HepG2 (cell line): Measurements from ENCODE around the gene ENTPD6. TPM values are rescaled to one million over a fixed set of nuclear protein-coding genes. Genes with fewer than 3 reads are reported as not detected.

Experiments used
- ARID2 ChIP-seq: sonication (generic); formaldehyde crosslinking; IDR thresholded peaks from 2 replicates; pipeline ENCODE4 v1.8.1; 2022; ENCODE audit warnings: mild to moderate bottlenecking, missing genetic modification reagents, borderline replicate concordance
- DNMT3B ChIP-seq: conservative IDR thresholded peaks from 2 replicates; pipeline ENCODE4 v1.6.1; 2016; ENCODE audit warnings: missing biosample characterization, control low read depth
- GTF3A ChIP-seq: sonication (generic); formaldehyde crosslinking; conservative IDR thresholded peaks from 2 replicates; pipeline ENCODE4 v1.4.0; 2020; ENCODE audit warnings: mild to moderate bottlenecking, missing genetic modification reagents
- HDAC2 ChIP-seq: sonication (generic); formaldehyde crosslinking; IDR thresholded peaks from 2 replicates; pipeline ENCODE4 v1.4.0; 2020; ENCODE audit warnings: missing genetic modification reagents
- HNRNPK ChIP-seq: fragments of 200-400 bp; formaldehyde crosslinking; IDR thresholded peaks from 2 replicates; pipeline ENCODE4 v1.6.1; 2018; ENCODE audit warnings: low read length, low read depth, moderate library complexity, mild to moderate bottlenecking; ENCODE audit not compliant: poor library complexity, severe bottlenecking
- ISL2 ChIP-seq: sonication (generic); formaldehyde crosslinking; IDR thresholded peaks from 2 replicates; pipeline ENCODE4 v1.5.0; 2020; ENCODE audit warnings: missing genetic modification reagents
- ISX ChIP-seq: sonication (generic); formaldehyde crosslinking; conservative IDR thresholded peaks from 2 replicates; pipeline ENCODE4 v1.5.0; 2020; ENCODE audit warnings: missing genetic modification reagents
- KLF12 ChIP-seq: sonication (generic); formaldehyde crosslinking; IDR thresholded peaks from 2 replicates; pipeline ENCODE4 v1.4.0; 2020; ENCODE audit warnings: missing genetic modification reagents, borderline replicate concordance
- POGK ChIP-seq: sonication (generic); formaldehyde crosslinking; conservative IDR thresholded peaks from 2 replicates; pipeline ENCODE4 v1.8.0; 2022; ENCODE audit warnings: mild to moderate bottlenecking, moderate library complexity, missing genetic modification reagents
- RARA ChIP-seq: IDR thresholded peaks from 2 replicates; pipeline ENCODE4 v1.6.1; 2016; ENCODE audit warnings: missing genetic modification reagents, missing compliant biosample characterization
- SMYD3 ChIP-seq: sonication (generic); formaldehyde crosslinking; IDR thresholded peaks from 2 replicates; pipeline ENCODE4 v1.8.1; 2023; ENCODE audit warnings: mild to moderate bottlenecking, missing genetic modification reagents
- SYNCRIP ChIP-seq: fragments of 200-400 bp; formaldehyde crosslinking; IDR thresholded peaks from 2 replicates; pipeline ENCODE4 v1.6.1; 2018; ENCODE audit warnings: mild to moderate bottlenecking, low read depth, low read length; ENCODE audit not compliant: insufficient read depth
- ZNF256 ChIP-seq: sonication (generic); formaldehyde crosslinking; conservative IDR thresholded peaks from 2 replicates; pipeline ENCODE4 v1.4.0; 2020; ENCODE audit warnings: missing genetic modification reagents
- ZNF496 ChIP-seq: sonication (generic); formaldehyde crosslinking; IDR thresholded peaks from 2 replicates; pipeline ENCODE4 v1.8.1; 2023; ENCODE audit warnings: mild to moderate bottlenecking, moderate library complexity, missing genetic modification reagents; ENCODE audit not compliant: insufficient replicate concordance
- ZNF672 ChIP-seq: sonication (generic); formaldehyde crosslinking; IDR thresholded peaks from 2 replicates; pipeline ENCODE4 v1.8.1; 2022; ENCODE audit warnings: missing genetic modification reagents
- ZNF678 ChIP-seq: sonication (generic); formaldehyde crosslinking; IDR thresholded peaks from 2 replicates; pipeline ENCODE4 v1.4.0; 2020; ENCODE audit warnings: mild to moderate bottlenecking, missing genetic modification reagents
- ZNF772 ChIP-seq: sonication (generic); formaldehyde crosslinking; IDR thresholded peaks from 2 replicates; pipeline ENCODE4 v1.5.0; 2020; ENCODE audit warnings: mild to moderate bottlenecking, missing genetic modification reagents
- ZSCAN9 ChIP-seq: IDR thresholded peaks from 2 replicates; pipeline ENCODE4 v1.6.1; 2016; ENCODE audit warnings: borderline replicate concordance
- polyA plus RNA-seq, 8 experiments: library from polyadenylated mRNA; depleted of rRNA in 3 of 8; stranded (reverse) in 7 of 8; unstranded in 1 of 8; fragments of >200 nt; fragmentation: Illumina TruSeq in 4 of 8; extraction: Trizol in 4 of 8; gene quantifications; 2 replicates each; pipeline versions ENCODE4 v1.2.1 to v1.2.3, GENCODE V29; 2011 to 2016; ENCODE audit warnings: low read depth in 4 of 8, missing spikeins in 1 of 8, mixed read lengths in 1 of 8; ENCODE audit not compliant: insufficient read depth in 1 of 8
- total RNA-seq, 5 experiments: library from RNA; depleted of rRNA; stranded (reverse); fragments of >200 nt; fragmentation: Illumina TruSeq; extraction: Trizol; gene quantifications; 2 replicates each; pipeline ENCODE4 v1.2.3, GENCODE V29; 2016; ENCODE audit warnings: low read depth in 1 of 5
- TF ChIP-seq, protein P1 (sequence below): sonication (generic); formaldehyde crosslinking; IDR thresholded peaks from 2 replicates; pipeline ENCODE4 v1.8.1; 2022; ENCODE audit warnings: low read depth, mild to moderate bottlenecking, missing genetic modification reagents
- TF ChIP-seq, protein P2 (sequence below): sonication (generic); formaldehyde crosslinking; conservative IDR thresholded peaks from 2 replicates; pipeline ENCODE4 v1.4.0; 2020; ENCODE audit warnings: missing genetic modification reagents
- TF ChIP-seq, protein P3 (sequence below): sonication (generic); formaldehyde crosslinking; conservative IDR thresholded peaks from 2 replicates; pipeline ENCODE4 v1.8.0; 2022; ENCODE audit warnings: missing genetic modification reagents

ENTPD6 gene
- total and polyA plus RNA-seq, 2 of the 13 experiments (the other 11 are each of a cell fraction or from before 2014, with no cell fraction given): 164 to 172 TPM

DNA sequence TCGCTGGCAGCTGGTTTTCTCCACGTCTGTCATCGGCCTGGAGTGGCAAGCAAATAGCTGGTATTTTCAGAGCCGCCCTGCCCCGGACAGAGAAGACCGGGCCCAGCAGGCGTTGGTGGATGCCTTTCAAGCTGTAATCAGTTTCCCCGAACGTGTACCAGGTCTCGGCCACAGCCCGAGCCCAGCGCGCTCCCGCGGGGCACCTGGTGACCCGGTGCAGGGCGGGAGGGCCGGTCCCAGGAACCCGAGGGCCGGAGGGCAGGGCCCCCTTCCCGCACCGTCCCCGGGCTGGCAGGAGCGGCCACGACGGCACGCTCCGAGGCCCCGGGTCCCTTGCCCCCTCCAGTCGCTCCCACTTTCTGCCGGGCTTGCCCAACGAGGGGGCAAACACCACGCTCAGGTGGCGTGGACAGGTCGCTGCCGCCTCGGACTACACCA lies 52.0 kb downstream of the ENTPD6 start (continued):
- TF ChIP-seq POGK (CRISPR knock-in tag) (no peak), ZNF256 (no peak), DNMT3B (no peak), ZNF672 (no peak), SMYD3 (CRISPR knock-in tag) (no peak), GTF3A (no peak; the same call in 1 of the 2 replicates), ARID2 (CRISPR knock-in tag) (peak; percentile 3; the same call in 1 of the 2 replicates), SYNCRIP (no peak), ZNF678 (no peak; the same call in 1 of the 2 replicates), RARA (no peak; the same call in 1 of the 2 replicates), KLF12 (CRISPR knock-in tag) (no peak; the same call in none of the 2 replicates), ZNF772 (CRISPR knock-in tag) (no peak; the same call in 1 of the 2 replicates), ZSCAN9 (peak; percentile 62; the same call in 1 of the 2 replicates), ISX (CRISPR knock-in tag) (peak; percentile 88; the same call in 1 of the 2 replicates), ISL2 (0 out of 2 replicates have a peak, but pooled peaks have one; percentile 23), HNRNPK (peak; percentile 77), HDAC2 (CRISPR knock-in tag) (no peak; the same call in 1 of the 2 replicates), ZNF496 (CRISPR knock-in tag) (no peak)
- TF ChIP-seq, protein P1, sequence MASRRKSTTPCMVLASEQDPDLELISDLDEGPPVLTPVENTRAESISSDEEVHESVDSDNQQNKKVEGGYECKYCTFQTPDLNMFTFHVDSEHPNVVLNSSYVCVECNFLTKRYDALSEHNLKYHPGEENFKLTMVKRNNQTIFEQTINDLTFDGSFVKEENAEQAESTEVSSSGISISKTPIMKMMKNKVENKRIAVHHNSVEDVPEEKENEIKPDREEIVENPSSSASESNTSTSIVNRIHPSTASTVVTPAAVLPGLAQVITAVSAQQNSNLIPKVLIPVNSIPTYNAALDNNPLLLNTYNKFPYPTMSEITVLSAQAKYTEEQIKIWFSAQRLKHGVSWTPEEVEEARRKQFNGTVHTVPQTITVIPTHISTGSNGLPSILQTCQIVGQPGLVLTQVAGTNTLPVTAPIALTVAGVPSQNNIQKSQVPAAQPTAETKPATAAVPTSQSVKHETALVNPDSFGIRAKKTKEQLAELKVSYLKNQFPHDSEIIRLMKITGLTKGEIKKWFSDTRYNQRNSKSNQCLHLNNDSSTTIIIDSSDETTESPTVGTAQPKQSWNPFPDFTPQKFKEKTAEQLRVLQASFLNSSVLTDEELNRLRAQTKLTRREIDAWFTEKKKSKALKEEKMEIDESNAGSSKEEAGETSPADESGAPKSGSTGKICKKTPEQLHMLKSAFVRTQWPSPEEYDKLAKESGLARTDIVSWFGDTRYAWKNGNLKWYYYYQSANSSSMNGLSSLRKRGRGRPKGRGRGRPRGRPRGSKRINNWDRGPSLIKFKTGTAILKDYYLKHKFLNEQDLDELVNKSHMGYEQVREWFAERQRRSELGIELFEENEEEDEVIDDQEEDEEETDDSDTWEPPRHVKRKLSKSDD (CRISPR knock-in tag): peak; percentile 54; the same call in 1 of the 2 replicates
- TF ChIP-seq, protein P2, sequence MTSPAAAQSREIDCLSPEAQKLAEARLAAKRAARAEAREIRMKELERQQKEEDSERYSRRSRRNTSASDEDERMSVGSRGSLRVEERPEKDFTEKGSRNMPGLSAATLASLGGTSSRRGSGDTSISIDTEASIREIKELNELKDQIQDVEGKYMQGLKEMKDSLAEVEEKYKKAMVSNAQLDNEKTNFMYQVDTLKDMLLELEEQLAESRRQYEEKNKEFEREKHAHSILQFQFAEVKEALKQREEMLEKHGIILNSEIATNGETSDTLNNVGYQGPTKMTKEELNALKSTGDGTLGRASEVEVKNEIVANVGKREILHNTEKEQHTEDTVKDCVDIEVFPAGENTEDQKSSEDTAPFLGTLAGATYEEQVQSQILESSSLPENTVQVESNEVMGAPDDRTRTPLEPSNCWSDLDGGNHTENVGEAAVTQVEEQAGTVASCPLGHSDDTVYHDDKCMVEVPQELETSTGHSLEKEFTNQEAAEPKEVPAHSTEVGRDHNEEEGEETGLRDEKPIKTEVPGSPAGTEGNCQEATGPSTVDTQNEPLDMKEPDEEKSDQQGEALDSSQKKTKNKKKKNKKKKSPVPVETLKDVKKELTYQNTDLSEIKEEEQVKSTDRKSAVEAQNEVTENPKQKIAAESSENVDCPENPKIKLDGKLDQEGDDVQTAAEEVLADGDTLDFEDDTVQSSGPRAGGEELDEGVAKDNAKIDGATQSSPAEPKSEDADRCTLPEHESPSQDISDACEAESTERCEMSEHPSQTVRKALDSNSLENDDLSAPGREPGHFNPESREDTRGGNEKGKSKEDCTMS: no peak
- TF ChIP-seq, protein P3, sequence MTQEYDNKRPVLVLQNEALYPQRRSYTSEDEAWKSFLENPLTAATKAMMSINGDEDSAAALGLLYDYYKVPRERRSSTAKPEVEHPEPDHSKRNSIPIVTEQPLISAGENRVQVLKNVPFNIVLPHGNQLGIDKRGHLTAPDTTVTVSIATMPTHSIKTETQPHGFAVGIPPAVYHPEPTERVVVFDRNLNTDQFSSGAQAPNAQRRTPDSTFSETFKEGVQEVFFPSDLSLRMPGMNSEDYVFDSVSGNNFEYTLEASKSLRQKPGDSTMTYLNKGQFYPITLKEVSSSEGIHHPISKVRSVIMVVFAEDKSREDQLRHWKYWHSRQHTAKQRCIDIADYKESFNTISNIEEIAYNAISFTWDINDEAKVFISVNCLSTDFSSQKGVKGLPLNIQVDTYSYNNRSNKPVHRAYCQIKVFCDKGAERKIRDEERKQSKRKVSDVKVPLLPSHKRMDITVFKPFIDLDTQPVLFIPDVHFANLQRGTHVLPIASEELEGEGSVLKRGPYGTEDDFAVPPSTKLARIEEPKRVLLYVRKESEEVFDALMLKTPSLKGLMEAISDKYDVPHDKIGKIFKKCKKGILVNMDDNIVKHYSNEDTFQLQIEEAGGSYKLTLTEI (CRISPR knock-in tag): no peak
